ENCODE data around the gene CAMKK2. TPM values are rescaled to one million over a fixed set of nuclear protein-coding genes. Genes with fewer than 3 reads are reported as not detected.
A peak's percentile ranks its signal among the peaks of the same experiment; 100 is the strongest.

Gene CAMKK2
- total and polyA plus RNA-seq, 9 of the 15 experiments (the other 6 are each of a cell fraction or from before 2014, with no cell fraction given), result 4.3 to 32.0 (median 18.2) TPM

GRCh38 chr12:121261398-121261797 is 35.1 kb downstream of the CAMKK2 start:
- no peaks in the 10 kb centered on the region for H3K27me3 ChIP-seq (ENCODE audit: control insufficient read depth in 2 of 2, insufficient read depth in 2 of 2, low read length in 2 of 2)
- H3K9ac ChIP-seq (ENCODE audit: insufficient read depth in 1 of 2, low read depth in 2 of 2, low read length in 2 of 2), result peak overlapping the region in 1 of 2 experiments; percentile 19; a peak in 1 of 4 replicates
- 84% methylated on average over 6 of the region's 6 CpGs for WGBS (ENCODE audit: insufficient coverage, low coverage, missing lambda C conversion rate)
- peaks cover 49% of the 10 kb centered on the region for H3K36me3 ChIP-seq (ENCODE audit: control insufficient read depth, insufficient read depth, low read length)
- in situ Hi-C loops (cut with MboI) (no loop called here), intact Hi-C loops (cut with micrococcal nuclease) (no loop called here)
- no peaks in the 10 kb centered on the region for H4K20me1 ChIP-seq (replicated peaks; ENCODE audit: control insufficient read depth, insufficient read depth, low read length)
- no peak for ATAC-seq
- ChIA-PET POLR2A (no interaction called here), CTCF (ENCODE audit: low intra/inter-chr PET ratio) (no interaction called here)
- H3K4me1 ChIP-seq (replicated peaks in 1 of 2; ENCODE audit: control insufficient read depth in 2 of 2, insufficient read depth in 2 of 2, low read length in 2 of 2), result peaks cover 4 to 6% of the 10 kb centered on the region in 2 experiments; a peak in 4 of 5 replicates
- BruUV-seq (replicated peaks), result no TSS peak
- H2AFZ ChIP-seq (ENCODE audit: low read depth, low read length), result no peak overlapping the region
- no peaks in the 10 kb centered on the region for H3K79me2 ChIP-seq (ENCODE audit: control insufficient read depth, insufficient read depth, low read length)
- H3K4me2 ChIP-seq (ENCODE audit: insufficient read depth, low read length), result no peak overlapping the region
- no peak overlapping the region for H3K4me3 ChIP-seq
- H3K9me3 ChIP-seq (replicated peaks; ENCODE audit: control insufficient read depth, insufficient read depth, low read depth, low read length), result no peaks in the 10 kb centered on the region
- H3K9me1 ChIP-seq (ENCODE audit: control insufficient read depth, insufficient read depth, low read length), result no peaks in the 10 kb centered on the region
- no peak overlapping the region for H3K27ac ChIP-seq (ENCODE audit: extremely low read depth, low read depth, low read length)
- no peak for FAIRE-seq
- no peak for DNase-seq (ENCODE audit: extremely low read depth in 1 of 4, low spot score in 3 of 4)
- TF ChIP-seq ZZZ3 (IDR thresholded peaks at IDR 0.05) (no peak), RAD21 (CRISPR knock-in tag; conservative IDR thresholded peaks at IDR 0.05 in 1 of 2, IDR thresholded peaks at IDR 0.05 in 1 of 2) (no peak), RBM34 (IDR thresholded peaks at IDR 0.05; ENCODE audit: borderline replicate concordance, insufficient read depth, low read length) (no peak), ZBTB26 (CRISPR knock-in tag; IDR thresholded peaks at IDR 0.05) (no peak), RBM39 (optimal IDR thresholded peaks at IDR 0.05; ENCODE audit: low read depth, low read length) (no peak), TAF7 (tag; IDR thresholded peaks at IDR 0.05) (no peak), CHD7 (IDR thresholded peaks at IDR 0.05; ENCODE audit: low read depth, low read length) (no peak), ILF3 (IDR thresholded peaks at IDR 0.05; ENCODE audit: borderline replicate concordance) (no peak)

Data from K562 (cell line).